Peyer's patch (tissue), 4 donors: Measurements from ENCODE around the gene BCAP29.

Experiments
- CTCF ChIP-seq, 6 experiments: fragments of 450-650 bp in 4 of 6; fragments of 200-600 bp in 2 of 6; sonication (generic) in 1 of 6; IDR thresholded peaks; one replicate each; pipeline ENCODE4 v1.5.1; 2017 to 2019; ENCODE audit warnings: antibody characterized with exemption in 6 of 6, mild to moderate bottlenecking in 3 of 6, moderate library complexity in 1 of 6
- POLR2A ChIP-seq, 2 donors: fragments of 450-650 bp; IDR thresholded peaks; one replicate each; pipeline ENCODE4 v1.5.1; 2017; ENCODE audit warnings: antibody characterized with exemption in 2 of 2, mild to moderate bottlenecking in 2 of 2, moderate library complexity in 2 of 2

GRCh38 chr7:107628461-107629064 is 48.5 kb downstream of the BCAP29 start:
- no peak for TF ChIP-seq CTCF (IDR thresholded peaks at IDR 0.05)
- TF ChIP-seq POLR2A (IDR thresholded peaks at IDR 0.05) = no peak
